ENCODE results near the gene KIRREL2.

- TF ChIP-seq, protein P1, sequence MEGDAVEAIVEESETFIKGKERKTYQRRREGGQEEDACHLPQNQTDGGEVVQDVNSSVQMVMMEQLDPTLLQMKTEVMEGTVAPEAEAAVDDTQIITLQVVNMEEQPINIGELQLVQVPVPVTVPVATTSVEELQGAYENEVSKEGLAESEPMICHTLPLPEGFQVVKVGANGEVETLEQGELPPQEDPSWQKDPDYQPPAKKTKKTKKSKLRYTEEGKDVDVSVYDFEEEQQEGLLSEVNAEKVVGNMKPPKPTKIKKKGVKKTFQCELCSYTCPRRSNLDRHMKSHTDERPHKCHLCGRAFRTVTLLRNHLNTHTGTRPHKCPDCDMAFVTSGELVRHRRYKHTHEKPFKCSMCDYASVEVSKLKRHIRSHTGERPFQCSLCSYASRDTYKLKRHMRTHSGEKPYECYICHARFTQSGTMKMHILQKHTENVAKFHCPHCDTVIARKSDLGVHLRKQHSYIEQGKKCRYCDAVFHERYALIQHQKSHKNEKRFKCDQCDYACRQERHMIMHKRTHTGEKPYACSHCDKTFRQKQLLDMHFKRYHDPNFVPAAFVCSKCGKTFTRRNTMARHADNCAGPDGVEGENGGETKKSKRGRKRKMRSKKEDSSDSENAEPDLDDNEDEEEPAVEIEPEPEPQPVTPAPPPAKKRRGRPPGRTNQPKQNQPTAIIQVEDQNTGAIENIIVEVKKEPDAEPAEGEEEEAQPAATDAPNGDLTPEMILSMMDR (IDR thresholded peaks at IDR 0.05 in 8 of 11, conservative IDR thresholded peaks at IDR 0.05 in 3 of 11), result no peak
- TF ChIP-seq POLR2AphosphoS5 (IDR thresholded peaks at IDR 0.05), result no peak
These were observed 12.1 kb upstream of the KIRREL2 start for GRCh38 chr19:35844482-35845214.

Data from spleen (tissue), 7 donors.